ENCODE measurements around the gene ZFAND3.

Gene ZFAND3

DNA sequence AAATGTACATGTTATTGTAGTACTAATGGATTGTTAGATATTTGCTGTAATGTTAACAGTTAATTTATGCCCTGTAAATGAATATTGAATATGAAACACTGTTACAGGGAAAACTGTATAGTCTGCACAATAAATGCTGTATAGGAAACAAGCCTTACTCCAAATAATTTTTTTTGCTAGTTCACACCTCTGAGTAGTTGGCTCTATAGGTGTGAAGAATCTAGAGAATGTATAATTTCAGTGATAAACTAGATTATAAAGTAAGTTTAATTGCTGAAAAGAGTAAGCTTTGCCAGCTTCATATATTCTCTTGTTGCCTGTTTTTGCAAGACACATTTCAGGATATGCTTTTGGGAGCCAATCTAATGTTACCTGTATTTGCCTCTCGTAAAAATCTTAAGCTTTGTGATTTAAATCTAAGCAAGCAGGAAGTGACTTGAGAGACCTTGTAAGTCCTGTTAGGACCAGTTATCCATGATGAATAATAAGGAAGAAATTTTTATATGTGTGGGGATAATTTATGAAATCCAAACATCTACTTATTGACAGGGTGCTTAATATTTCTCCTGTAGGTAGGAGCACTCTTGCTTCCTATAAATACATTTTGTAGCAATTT lies 232.4 kb downstream of the ZFAND3 start:
- DNase-seq (ENCODE audit: extremely low read depth, low read depth), result no peak
- TF ChIP-seq, protein P1, sequence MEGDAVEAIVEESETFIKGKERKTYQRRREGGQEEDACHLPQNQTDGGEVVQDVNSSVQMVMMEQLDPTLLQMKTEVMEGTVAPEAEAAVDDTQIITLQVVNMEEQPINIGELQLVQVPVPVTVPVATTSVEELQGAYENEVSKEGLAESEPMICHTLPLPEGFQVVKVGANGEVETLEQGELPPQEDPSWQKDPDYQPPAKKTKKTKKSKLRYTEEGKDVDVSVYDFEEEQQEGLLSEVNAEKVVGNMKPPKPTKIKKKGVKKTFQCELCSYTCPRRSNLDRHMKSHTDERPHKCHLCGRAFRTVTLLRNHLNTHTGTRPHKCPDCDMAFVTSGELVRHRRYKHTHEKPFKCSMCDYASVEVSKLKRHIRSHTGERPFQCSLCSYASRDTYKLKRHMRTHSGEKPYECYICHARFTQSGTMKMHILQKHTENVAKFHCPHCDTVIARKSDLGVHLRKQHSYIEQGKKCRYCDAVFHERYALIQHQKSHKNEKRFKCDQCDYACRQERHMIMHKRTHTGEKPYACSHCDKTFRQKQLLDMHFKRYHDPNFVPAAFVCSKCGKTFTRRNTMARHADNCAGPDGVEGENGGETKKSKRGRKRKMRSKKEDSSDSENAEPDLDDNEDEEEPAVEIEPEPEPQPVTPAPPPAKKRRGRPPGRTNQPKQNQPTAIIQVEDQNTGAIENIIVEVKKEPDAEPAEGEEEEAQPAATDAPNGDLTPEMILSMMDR (IDR thresholded peaks at IDR 0.05; ENCODE audit: low read depth, low read length, missing control alignments), result no peak
- H3K4me3 ChIP-seq (replicated peaks; ENCODE audit: low read depth, low read length), result no peak overlapping the region

DNA sequence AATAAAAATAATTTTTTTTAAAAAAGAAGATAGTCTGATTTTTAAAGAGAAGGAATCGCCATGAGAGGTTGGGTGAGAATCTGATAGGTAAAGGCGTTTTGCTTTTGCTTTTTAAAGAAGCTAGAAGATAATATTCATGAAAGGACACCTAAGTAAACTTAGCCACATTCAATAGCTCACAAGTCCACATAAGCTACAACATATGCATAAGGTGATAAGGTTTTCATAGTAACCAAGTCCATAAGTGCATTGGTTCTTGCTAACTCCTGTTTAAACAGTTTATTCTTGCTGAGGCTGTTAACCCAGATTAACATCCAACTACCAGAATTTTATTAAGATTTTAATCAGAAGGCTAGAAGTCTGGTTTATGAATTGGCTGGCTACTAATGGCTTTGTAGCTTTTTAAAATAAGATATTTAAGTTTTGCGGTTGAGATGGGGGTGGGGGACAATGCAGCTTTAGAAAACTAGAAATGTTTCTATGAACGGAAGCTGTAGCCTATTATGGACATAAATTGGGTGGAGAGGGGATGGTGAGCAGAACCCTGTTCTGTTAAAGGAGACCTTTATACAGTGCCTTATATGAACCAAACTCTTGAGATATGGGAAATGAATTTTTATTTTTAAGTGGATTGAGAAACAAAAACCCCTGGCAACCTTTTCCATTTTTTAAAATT lies 235.1 kb downstream of the ZFAND3 start:
- no peak overlapping the region for H3K4me3 ChIP-seq (replicated peaks; ENCODE audit: low read depth, low read length)
- TF ChIP-seq, protein P1 (IDR thresholded peaks at IDR 0.05; ENCODE audit: low read depth, low read length, missing control alignments), result no peak
- DNase-seq (ENCODE audit: extremely low read depth, low read depth), result no peak

DNA sequence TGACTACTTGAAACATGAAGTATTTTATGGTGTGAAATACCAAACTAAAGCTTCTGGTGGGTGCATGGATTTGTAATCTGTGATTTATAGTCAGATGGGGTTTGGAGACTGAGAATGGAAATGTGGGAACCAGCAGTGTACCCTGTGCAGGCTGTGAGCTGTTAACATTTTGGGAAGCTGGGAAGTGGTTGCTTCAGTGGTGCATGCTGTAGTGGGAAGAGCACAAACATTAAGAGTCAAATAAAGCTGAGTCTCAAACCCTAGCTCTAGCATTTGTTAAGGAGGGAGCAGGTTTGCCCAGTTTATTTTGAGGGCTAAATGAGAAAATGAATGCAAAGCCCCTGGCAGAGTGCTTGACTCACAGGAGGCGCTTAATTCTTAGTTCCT lies 235.7 kb downstream of the ZFAND3 start:
- no peak for DNase-seq (ENCODE audit: extremely low read depth, low read depth)
- TF ChIP-seq, protein P1 (IDR thresholded peaks at IDR 0.05; ENCODE audit: low read depth, low read length, missing control alignments), result no peak
- H3K4me3 ChIP-seq (replicated peaks; ENCODE audit: low read depth, low read length), result no peak overlapping the region

DNA sequence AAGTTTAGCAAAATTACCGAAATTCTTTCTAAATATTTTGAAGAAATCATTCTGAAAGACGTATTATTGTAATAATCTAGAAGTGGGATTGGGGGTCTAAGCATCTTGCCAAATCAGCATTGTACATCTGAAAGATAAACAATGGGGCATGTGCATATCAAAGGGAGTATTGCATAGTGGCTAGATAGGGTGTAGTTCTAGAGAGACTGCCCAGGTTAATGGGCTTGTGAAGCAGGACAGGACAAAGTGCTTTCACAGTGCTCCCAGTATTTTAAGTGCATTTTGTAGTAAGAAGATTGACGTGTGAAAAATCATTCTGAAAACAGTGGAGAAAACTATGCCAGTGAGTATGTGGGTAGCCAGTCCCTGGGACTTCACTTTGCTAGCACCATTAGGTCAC lies 236.8 kb downstream of the ZFAND3 start:
- no peak for DNase-seq (ENCODE audit: extremely low read depth, low read depth)
- TF ChIP-seq, protein P1 (IDR thresholded peaks at IDR 0.05; ENCODE audit: low read depth, low read length, missing control alignments), result no peak
- H3K4me3 ChIP-seq (replicated peaks; ENCODE audit: low read depth, low read length), result no peak overlapping the region

DNA sequence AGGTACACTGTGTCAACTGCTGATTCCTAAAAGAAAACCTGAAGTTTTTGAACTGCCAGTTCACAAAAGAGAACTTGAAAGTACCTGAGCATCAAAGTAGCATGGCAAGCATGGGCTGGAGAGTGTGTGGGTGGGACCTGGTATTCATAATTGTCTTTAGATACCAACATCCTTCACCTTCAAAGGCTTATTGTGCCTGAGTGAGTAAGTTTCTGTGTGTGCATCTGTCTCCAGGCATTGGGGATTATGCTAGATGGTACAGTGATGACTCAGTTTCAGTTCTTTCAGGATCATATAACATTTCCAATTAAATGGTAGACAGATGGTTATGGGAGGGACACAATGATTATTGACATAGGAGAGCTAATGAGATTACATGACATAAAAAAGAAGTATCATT lies 238.5 kb downstream of the ZFAND3 start:
- DNase-seq (ENCODE audit: extremely low read depth, low read depth), result peak; percentile 31
- no peak overlapping the region for H3K4me3 ChIP-seq (replicated peaks; ENCODE audit: low read depth, low read length)
- TF ChIP-seq, protein P1 (IDR thresholded peaks at IDR 0.05; ENCODE audit: low read depth, low read length, missing control alignments), result no peak

DNA sequence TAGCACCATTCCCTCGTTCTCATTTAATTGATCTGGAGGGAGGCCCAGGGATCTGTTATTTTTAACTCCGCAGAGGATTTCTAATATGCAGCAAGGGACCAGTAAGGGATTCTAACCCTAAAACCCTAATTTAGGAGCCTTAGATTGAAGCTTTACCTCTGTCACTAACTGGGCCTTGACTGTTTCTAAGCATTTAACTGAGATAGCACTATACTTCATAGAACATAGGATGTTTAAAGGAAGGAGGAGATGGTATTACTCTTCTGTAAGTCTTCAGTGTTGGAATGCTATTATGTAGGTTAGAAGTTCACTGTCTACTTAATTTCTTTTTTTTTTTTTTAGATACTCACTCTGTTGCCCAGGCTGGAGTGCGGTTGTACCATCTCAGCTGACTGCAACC lies 242.5 kb downstream of the ZFAND3 start:
- DNase-seq (ENCODE audit: extremely low read depth, low read depth), result no peak
- TF ChIP-seq, protein P1 (IDR thresholded peaks at IDR 0.05; ENCODE audit: low read depth, low read length, missing control alignments), result no peak
- H3K4me3 ChIP-seq (replicated peaks; ENCODE audit: low read depth, low read length), result no peak overlapping the region

Data from HFF-Myc (cell line).